DND-41 (cell line): ENCODE results near the gene SOX13.

Experiments
- EZH2 ChIP-seq: IDR thresholded peaks from 3 replicates; pipeline ENCODE4 v1.6.1; 2012; ENCODE audit warnings: borderline replicate concordance, low read depth, mild to moderate bottlenecking, moderate library complexity, low read length, inconsistent platforms; ENCODE audit not compliant: severe bottlenecking
- TF ChIP-seq, protein P1 (sequence below): IDR thresholded peaks from 2 replicates; pipeline ENCODE4 v1.5.1; 2012; ENCODE audit warnings: borderline replicate concordance, low read length, moderate library complexity, mild to moderate bottlenecking; ENCODE audit not compliant: poor library complexity, severe bottlenecking; ENCODE audit errors: extremely low read depth

DNA sequence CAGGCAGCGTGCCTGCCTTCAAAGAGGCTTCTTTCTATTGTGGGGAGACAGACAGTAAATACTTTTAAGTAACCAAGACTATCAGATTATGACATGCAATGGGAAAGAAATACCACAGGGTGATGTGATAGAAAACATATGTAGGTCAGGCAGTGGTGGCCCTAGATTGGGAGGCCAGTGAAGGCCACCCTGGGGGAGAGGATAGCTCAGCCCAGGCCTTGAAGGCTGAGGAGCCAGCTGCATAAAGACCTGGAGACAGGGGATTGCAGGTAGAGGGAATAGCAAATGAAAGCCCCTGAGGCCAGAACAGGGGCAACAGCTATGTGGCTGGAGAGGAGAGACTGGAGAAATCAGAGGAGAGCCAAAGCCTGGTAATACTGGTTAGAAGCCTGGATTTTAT lies 4.0 kb downstream of the SOX13 start:
- TF ChIP-seq, protein P1, sequence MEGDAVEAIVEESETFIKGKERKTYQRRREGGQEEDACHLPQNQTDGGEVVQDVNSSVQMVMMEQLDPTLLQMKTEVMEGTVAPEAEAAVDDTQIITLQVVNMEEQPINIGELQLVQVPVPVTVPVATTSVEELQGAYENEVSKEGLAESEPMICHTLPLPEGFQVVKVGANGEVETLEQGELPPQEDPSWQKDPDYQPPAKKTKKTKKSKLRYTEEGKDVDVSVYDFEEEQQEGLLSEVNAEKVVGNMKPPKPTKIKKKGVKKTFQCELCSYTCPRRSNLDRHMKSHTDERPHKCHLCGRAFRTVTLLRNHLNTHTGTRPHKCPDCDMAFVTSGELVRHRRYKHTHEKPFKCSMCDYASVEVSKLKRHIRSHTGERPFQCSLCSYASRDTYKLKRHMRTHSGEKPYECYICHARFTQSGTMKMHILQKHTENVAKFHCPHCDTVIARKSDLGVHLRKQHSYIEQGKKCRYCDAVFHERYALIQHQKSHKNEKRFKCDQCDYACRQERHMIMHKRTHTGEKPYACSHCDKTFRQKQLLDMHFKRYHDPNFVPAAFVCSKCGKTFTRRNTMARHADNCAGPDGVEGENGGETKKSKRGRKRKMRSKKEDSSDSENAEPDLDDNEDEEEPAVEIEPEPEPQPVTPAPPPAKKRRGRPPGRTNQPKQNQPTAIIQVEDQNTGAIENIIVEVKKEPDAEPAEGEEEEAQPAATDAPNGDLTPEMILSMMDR, result no peak
- TF ChIP-seq EZH2, result no peak
